ENCODE results near the gene MARVELD1. TPM values are rescaled to one million over a fixed set of nuclear protein-coding genes. Genes with fewer than 3 reads are reported as not detected.

Gene MARVELD1
- total and polyA plus RNA-seq, 2 of the 8 experiments (the other 6 are each of a cell fraction or from before 2014, with no cell fraction given) = 28.1 to 37.3 TPM

GRCh38 chr10:97723001-97723400 lies 9.5 kb downstream of the MARVELD1 start:
- Histone ChIP-seq H3K36me3 (ENCODE audit: control insufficient read depth in 2 of 4, insufficient read depth in 4 of 4, low read length in 3 of 4) (peaks cover 0 to 4% (median 0%) of the 10 kb centered on the region in 4 experiments; a peak in 1 of 8 replicates), H2AK5ac (ENCODE audit: low read depth, low read length) (no peak overlapping the region), H3K56ac (replicated peaks; ENCODE audit: insufficient read length, low read depth, low read length) (no peak overlapping the region), H3K18ac (ENCODE audit: extremely low read depth, low read length) (no peak overlapping the region), H3K4ac (replicated peaks; ENCODE audit: insufficient read length, low read depth, low read length) (no peak overlapping the region), H3K9me3 (ENCODE audit: insufficient read depth in 2 of 2, low read depth in 1 of 2, low read length in 1 of 2) (no peaks in the 10 kb centered on the region), H3K23ac (ENCODE audit: insufficient read length) (no peak overlapping the region), H2AFZ (ENCODE audit: low read length) (no peak overlapping the region), H2BK20ac (ENCODE audit: low read length) (no peak overlapping the region), H4K8ac (ENCODE audit: extremely low read depth, insufficient read depth, low read length) (peak overlapping the region; percentile 57; the same call in 1 of the 2 replicates), H2BK5ac (ENCODE audit: low read depth, low read length) (no peak overlapping the region), H3K14ac (ENCODE audit: insufficient read length) (no peak overlapping the region), H3K4me3 (ENCODE audit: extremely low read depth in 1 of 4, insufficient read depth in 2 of 4, low read depth in 3 of 4, low read length in 4 of 4) (no peak overlapping the region), H3K4me1 (replicated peaks in 1 of 4; ENCODE audit: control insufficient read depth in 3 of 4, insufficient read depth in 4 of 4, low read length in 3 of 4) (peaks cover 0 to 10% (median 7%) of the 10 kb centered on the region in 4 experiments; a peak in 4 of 7 replicates), H2BK15ac (ENCODE audit: low read length) (no peak overlapping the region), H3K27ac (ENCODE audit: low read depth, low read length) (no peak overlapping the region), H3K9ac (replicated peaks in 1 of 4; ENCODE audit: extremely low read depth in 1 of 4, low read depth in 3 of 4, low read length in 3 of 4) (no peak overlapping the region), H3K27me3 (replicated peaks in 1 of 4; ENCODE audit: control insufficient read depth in 3 of 4, extremely low read depth in 1 of 4, insufficient read depth in 3 of 4, low read length in 3 of 4) (no peaks in the 10 kb centered on the region), H3K79me1 (ENCODE audit: low read depth, low read length) (0 out of 2 replicates have a peak, but pooled peaks cover 2% of the 10 kb centered on the region), H3K23me2 (ENCODE audit: low read depth, low read length) (no peaks in the 10 kb centered on the region), H3K4me2 (ENCODE audit: insufficient read depth in 1 of 2, low read depth in 2 of 2, low read length in 2 of 2) (no peak overlapping the region), H2BK120ac (replicated peaks; ENCODE audit: low read depth, low read length) (no peak overlapping the region), H4K5ac (ENCODE audit: insufficient read length, low read depth, low read length) (no peak overlapping the region), H2BK12ac (ENCODE audit: low read depth, low read length) (no peak overlapping the region), H4K20me1 (replicated peaks in 1 of 2; ENCODE audit: control insufficient read depth in 1 of 2, insufficient read depth in 2 of 2, low read length in 2 of 2) (no peaks in the 10 kb centered on the region), H3K79me2 (ENCODE audit: control insufficient read depth in 1 of 2, insufficient read depth in 2 of 2, low read length in 2 of 2) (no peaks in the 10 kb centered on the region), H4K91ac (replicated peaks; ENCODE audit: insufficient read length, low read length) (no peak overlapping the region)
- FAIRE-seq = no peak
- DNase-seq (ENCODE audit: low read depth in 1 of 2, low spot score in 2 of 2) = no peak
- POLR2A ChIA-PET (ENCODE audit: partially characterized antibody) = interaction anchor here (1.6 to 15.1 kb wide), 5 partner anchors 10 to 39 kb away, joined by 5 to 234 read pairs (median 7); partner anchors contain the start of genes AVPI1, MARVELD1 and ZFYVE27
- CTCF ChIA-PET (ENCODE audit: partially characterized antibody) = interaction anchor here (1.0 to 15.1 kb wide), 6 partner anchors 10 to 47 kb away, joined by 4 to 773 read pairs (median 8); partner anchors contain the start of gene MARVELD1
- 75% methylated on average over 3 of the region's 3 CpGs; no CpG with 5 or more reads in 1 of the 2 experiments for whole genome bisulfite sequencing, 2 experiments (ENCODE audit: extremely low coverage in 1 of 2, insufficient coverage in 1 of 2, insufficient read length in 1 of 2, insufficient replicate concordance in 2 of 2, low coverage in 1 of 2, low lambda C conversion rate in 2 of 2, missing lambda C conversion rate in 1 of 2)
- TF ChIP-seq CBX5 (IDR thresholded peaks at IDR 0.05; ENCODE audit: low read depth, low read length) (no peak), BACH1 (IDR thresholded peaks at IDR 0.05; ENCODE audit: low read length) (no peak), POU5F1 (IDR thresholded peaks at IDR 0.05; ENCODE audit: low read depth, low read length) (no peak), RAD21 (IDR thresholded peaks at IDR 0.05 in 1 of 2, conservative IDR thresholded peaks at IDR 0.05 in 1 of 2; ENCODE audit: low read depth in 2 of 2, low read length in 2 of 2) (peak in 1 of 2 experiments; percentile 20; a peak in 1 of 4 replicates), NANOG (IDR thresholded peaks at IDR 0.05; ENCODE audit: insufficient read depth, low read depth, low read length, poor library complexity, severe bottlenecking) (no peak)
- TF ChIP-seq, protein P1, sequence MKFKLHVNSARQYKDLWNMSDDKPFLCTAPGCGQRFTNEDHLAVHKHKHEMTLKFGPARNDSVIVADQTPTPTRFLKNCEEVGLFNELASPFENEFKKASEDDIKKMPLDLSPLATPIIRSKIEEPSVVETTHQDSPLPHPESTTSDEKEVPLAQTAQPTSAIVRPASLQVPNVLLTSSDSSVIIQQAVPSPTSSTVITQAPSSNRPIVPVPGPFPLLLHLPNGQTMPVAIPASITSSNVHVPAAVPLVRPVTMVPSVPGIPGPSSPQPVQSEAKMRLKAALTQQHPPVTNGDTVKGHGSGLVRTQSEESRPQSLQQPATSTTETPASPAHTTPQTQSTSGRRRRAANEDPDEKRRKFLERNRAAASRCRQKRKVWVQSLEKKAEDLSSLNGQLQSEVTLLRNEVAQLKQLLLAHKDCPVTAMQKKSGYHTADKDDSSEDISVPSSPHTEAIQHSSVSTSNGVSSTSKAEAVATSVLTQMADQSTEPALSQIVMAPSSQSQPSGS (IDR thresholded peaks at IDR 0.05; ENCODE audit: low read length) = no peak
- TF ChIP-seq, protein P2, sequence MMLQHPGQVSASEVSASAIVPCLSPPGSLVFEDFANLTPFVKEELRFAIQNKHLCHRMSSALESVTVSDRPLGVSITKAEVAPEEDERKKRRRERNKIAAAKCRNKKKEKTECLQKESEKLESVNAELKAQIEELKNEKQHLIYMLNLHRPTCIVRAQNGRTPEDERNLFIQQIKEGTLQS (IDR thresholded peaks at IDR 0.05; ENCODE audit: insufficient read depth, low read depth, low read length) = no peak
